IMR-90 (cell line): ENCODE data around the gene NRP2.

ENCODE experiments used
- CTCF ChIP-seq: conservative IDR thresholded peaks from 2 replicates; pipeline ENCODE4 v1.5.1; 2012; ENCODE audit warnings: mild to moderate bottlenecking, low read depth, low read length, improper control_type of control experiment
- MAZ ChIP-seq: IDR thresholded peaks from 2 replicates; pipeline ENCODE4 v1.6.1; 2012; ENCODE audit warnings: low read depth, mild to moderate bottlenecking, low read length, improper control_type of control experiment, moderate library complexity, borderline replicate concordance
- POLR2A ChIP-seq: IDR thresholded peaks from 2 replicates; pipeline ENCODE4 v1.6.1; 2012; ENCODE audit warnings: mild to moderate bottlenecking, low read depth, low read length
- RAD21 ChIP-seq: IDR thresholded peaks from 2 replicates; pipeline ENCODE4 v1.6.1; 2012; ENCODE audit warnings: low read length, improper control_type of control experiment

- TF ChIP-seq RAD21, result no peak
- no peak for TF ChIP-seq CTCF
- no peak for TF ChIP-seq MAZ
- no peak for TF ChIP-seq POLR2A
Measured at GRCh38 chr2:205643391-205643885, 38.9 kb upstream of the NRP2 start.
